BLaER1 treated with 17β-estradiol and CSF1 and Interleukin-3, amounts not matched to agents 10 nM and 100 nM (cell line): ENCODE data around the gene ZNF385A.

ENCODE experiments used
- H3K27ac ChIP-seq, 11 experiments: shearing (Covaris generic); formaldehyde crosslinking; 2 replicates each; pipeline ENCODE4 v1.8.1; 2022
- H3K27me3 ChIP-seq, 11 experiments: shearing (Covaris generic); formaldehyde crosslinking; 2 replicates each; pipeline ENCODE4 v1.8.1; 2022
- H3K36me3 ChIP-seq, 11 experiments: shearing (Covaris generic); formaldehyde crosslinking; 2 replicates each; pipeline ENCODE4 v1.8.1; 2022
- H3K4me1 ChIP-seq, 10 experiments: shearing (Covaris generic); formaldehyde crosslinking; 2 replicates each; pipeline ENCODE4 v1.8.1; 2022
- H3K4me2 ChIP-seq, 11 experiments: shearing (Covaris generic); formaldehyde crosslinking; 2 replicates each; pipeline ENCODE4 v1.8.1; 2022
- H3K4me3 ChIP-seq, 10 experiments: shearing (Covaris generic); formaldehyde crosslinking; 2 replicates each; pipeline ENCODE4 v1.8.1; 2022
- H3K9ac ChIP-seq, 11 experiments: shearing (Covaris generic); formaldehyde crosslinking; 2 replicates each; pipeline ENCODE4 v1.8.1; 2022
- H3K9me3 ChIP-seq, 11 experiments: shearing (Covaris generic); formaldehyde crosslinking; replicated peaks in 1 of 11; 2 replicates each; pipeline ENCODE4 v1.8.1; 2022
- H4K20me1 ChIP-seq, 11 experiments: shearing (Covaris generic); formaldehyde crosslinking; 2 replicates each; pipeline ENCODE4 v1.8.1; 2022
- Cebpa-rat ChIP-seq, 11 experiments: shearing (Covaris generic); IDR thresholded peaks; 2 replicates each; pipeline ENCODE4 v1.8.1; 2022

Gene ZNF385A

DNA sequence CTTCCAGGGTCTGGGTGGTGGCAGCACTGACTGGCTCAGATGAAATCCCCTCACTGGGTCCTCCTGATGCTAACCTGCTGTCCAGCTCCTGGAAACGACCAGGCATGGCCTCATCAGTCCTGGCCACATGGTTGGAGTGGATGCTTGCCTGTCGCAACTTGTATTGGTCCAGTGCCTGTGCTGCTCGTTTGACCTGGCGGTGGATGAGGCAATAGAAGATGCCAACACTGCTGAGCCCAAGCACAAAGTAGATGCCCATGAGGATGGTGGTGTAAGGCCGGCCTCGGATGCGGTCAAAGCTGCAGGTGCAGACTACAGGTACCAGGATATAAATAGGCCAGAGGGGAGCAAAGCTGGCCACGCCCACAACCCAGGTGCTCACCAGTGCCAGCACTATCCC lies 21.5 kb downstream of the ZNF385A start:
- Histone ChIP-seq H4K20me1 (peaks cover 0 to 38% (median 21%) of the 10 kb centered on the region in 11 experiments; a peak in 13 of 22 replicates), H3K4me3 (peak overlapping the region; percentile 35 to 99 (median 76); a peak in 19 of 20 replicates), H3K4me2 (peak overlapping the region; percentile 73 to 100 (median 97)), H3K4me1 (peaks cover 56 to 92% (median 80%) of the 10 kb centered on the region in 10 experiments), H3K27me3 (no peaks in the 10 kb centered on the region), H3K9ac (peak overlapping the region; percentile 75 to 92 (median 87); a peak in 21 of 22 replicates), H3K27ac (peak overlapping the region; percentile 74 to 96 (median 92); a peak in 21 of 22 replicates), H3K9me3 (peaks cover 0 to 16% (median 0%) of the 10 kb centered on the region in 11 experiments; a peak in 8 of 22 replicates), H3K36me3 (peaks cover 0 to 31% (median 26%) of the 10 kb centered on the region in 11 experiments; a peak in 20 of 22 replicates)
- TF ChIP-seq Cebpa-rat (IDR thresholded peaks at IDR 0.05): no peak

DNA sequence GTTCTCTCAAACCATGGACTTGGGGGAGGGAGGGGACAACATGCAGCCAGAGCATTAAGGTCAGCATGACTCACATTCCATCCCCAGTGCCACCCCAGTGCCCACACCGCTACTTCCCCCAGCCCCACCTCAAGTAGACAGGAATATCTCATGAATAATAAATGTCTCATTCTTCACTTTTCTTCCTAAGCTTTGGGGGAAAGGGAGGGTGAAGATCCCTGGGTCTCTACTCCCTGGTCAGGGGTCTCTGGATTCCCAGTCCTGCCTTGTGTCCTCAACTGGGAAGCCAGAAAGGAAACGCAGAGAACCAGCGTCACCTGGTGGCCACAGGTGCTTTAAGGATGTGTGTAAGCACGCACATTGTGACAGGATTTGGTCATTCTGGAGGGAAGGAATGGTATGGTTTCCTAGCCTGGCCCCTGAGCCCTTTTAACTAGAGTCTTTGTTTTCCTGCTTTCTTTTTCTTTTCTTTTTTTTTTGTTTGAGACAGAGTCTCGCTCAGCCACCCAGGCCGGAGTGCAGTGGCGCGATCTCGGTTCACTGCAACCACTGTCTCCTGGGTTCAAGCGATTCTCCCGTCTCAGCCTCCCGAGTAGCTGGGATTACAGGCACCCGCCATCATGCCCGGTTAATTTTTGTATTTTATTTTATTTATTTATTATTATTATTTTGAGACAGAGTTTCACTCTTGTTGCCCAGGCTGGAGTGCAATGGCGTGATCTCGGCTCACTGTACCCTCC lies 23.6 kb downstream of the ZNF385A start:
- Histone ChIP-seq H3K4me2 (peak overlapping the region; percentile 73 to 100 (median 97); a peak in 21 of 22 replicates), H3K4me3 (peak overlapping the region in 9 of 10 experiments; percentile 66 to 99 (median 76); a peak in 16 of 20 replicates), H3K27me3 (no peaks in the 10 kb centered on the region), H3K27ac (peak overlapping the region; percentile 85 to 96 (median 92)), H3K9ac (peak overlapping the region; percentile 84 to 92 (median 88); a peak in 21 of 22 replicates), H3K4me1 (peaks cover 63 to 88% (median 80%) of the 10 kb centered on the region in 10 experiments), H4K20me1 (peaks cover 0 to 47% (median 21%) of the 10 kb centered on the region in 11 experiments; a peak in 13 of 22 replicates), H3K36me3 (peaks cover 0 to 48% (median 26%) of the 10 kb centered on the region in 11 experiments; a peak in 20 of 22 replicates), H3K9me3 (peaks cover 0 to 16% (median 0%) of the 10 kb centered on the region in 11 experiments; a peak in 8 of 22 replicates)
- TF ChIP-seq Cebpa-rat (IDR thresholded peaks at IDR 0.05): no peak

DNA sequence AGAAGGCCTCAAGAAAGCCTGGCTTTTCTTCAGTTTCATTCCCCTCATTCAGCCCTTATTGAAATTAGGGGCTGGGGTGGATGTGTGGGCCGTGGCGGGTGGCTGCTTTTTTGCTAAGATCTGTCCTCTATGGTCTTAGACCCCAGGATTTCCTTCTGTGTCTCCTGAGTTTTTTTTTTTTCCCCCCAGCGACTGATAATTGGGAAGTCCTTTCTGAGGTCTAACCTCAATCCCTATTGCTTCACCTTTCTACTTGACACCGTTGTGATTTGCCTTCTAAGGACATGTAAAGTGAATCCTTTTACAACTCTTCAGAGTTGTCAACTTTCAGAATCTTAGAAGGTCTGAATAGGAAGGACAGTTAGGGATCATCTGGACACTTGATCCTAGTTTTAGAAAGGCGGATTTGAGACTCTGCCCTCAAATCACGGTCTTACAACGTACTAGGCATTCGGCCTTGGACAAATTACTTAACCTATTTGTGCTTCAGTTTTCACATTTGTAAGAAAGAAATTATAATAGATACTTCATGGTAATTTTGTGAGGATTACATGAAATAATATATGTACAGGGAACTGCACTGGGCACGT lies 24.7 kb downstream of the ZNF385A start:
- Histone ChIP-seq H3K4me1 (peaks cover 58 to 78% (median 72%) of the 10 kb centered on the region in 10 experiments), H3K9ac (peak overlapping the region; percentile 84 to 92 (median 88)), H4K20me1 (peaks cover 0 to 52% (median 21%) of the 10 kb centered on the region in 11 experiments; a peak in 13 of 22 replicates), H3K36me3 (peaks cover 0 to 53% (median 27%) of the 10 kb centered on the region in 11 experiments; a peak in 20 of 22 replicates), H3K27me3 (no peaks in the 10 kb centered on the region), H3K4me3 (peak overlapping the region; percentile 62 to 99 (median 76)), H3K27ac (peak overlapping the region; percentile 85 to 96 (median 92)), H3K9me3 (peaks cover 0 to 16% (median 0%) of the 10 kb centered on the region in 11 experiments; a peak in 8 of 22 replicates), H3K4me2 (peak overlapping the region; percentile 73 to 100 (median 97))
- TF ChIP-seq Cebpa-rat (IDR thresholded peaks at IDR 0.05): no peak

GRCh38 chr12:54358945-54359761 lies 25.4 kb downstream of the ZNF385A start:
- Histone ChIP-seq H3K27ac (peak overlapping the region; percentile 85 to 96 (median 92)), H3K36me3 (peaks cover 0 to 53% (median 27%) of the 10 kb centered on the region in 11 experiments; a peak in 20 of 22 replicates), H3K9me3 (peaks cover 0 to 16% (median 0%) of the 10 kb centered on the region in 11 experiments; a peak in 8 of 22 replicates), H3K27me3 (no peaks in the 10 kb centered on the region), H3K4me1 (peaks cover 51 to 73% (median 68%) of the 10 kb centered on the region in 10 experiments), H3K9ac (peak overlapping the region; percentile 84 to 92 (median 88)), H3K4me3 (peak overlapping the region; percentile 62 to 99 (median 76)), H4K20me1 (peaks cover 0 to 57% (median 21%) of the 10 kb centered on the region in 11 experiments; a peak in 13 of 22 replicates), H3K4me2 (peak overlapping the region; percentile 85 to 100 (median 98))
- no peak for TF ChIP-seq Cebpa-rat (IDR thresholded peaks at IDR 0.05)

DNA sequence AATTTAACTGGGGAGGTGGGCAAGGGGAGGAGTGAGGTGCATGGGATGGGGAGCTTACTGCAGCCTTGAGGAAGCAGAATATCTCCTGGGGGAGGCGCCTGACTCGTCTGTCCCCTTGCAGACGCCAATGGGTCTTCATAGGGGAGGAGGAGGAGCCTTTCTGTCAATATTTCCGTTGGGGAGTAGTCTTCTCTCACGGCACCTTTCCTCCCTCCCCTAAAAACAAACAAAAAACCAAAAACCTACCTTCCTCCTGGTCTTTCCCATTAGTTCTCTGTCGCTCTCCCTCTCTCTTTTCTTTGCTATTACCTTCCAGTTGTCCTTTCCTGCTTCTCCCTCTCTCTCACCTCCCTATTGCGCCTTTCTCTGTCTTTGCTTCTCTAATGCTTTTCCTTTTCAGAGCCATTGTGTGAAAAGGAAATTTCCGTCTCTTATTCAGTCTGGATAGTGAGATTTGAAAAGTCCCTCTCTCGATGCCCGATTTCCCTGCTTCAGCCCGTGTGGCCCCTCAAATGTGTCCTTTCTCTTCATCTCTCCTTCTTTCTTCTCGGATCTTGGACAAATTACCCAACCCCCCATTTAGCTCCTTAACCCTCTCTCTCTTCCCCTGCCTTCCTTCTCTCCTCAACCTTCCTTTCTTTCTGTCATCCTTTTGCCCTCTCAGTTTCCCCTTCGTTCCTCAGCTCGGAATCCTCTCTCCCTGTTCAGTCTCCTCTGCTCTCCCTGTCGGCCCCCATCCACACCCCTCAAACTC lies 26.2 kb downstream of the ZNF385A start:
- Histone ChIP-seq H3K4me3 (peak overlapping the region; percentile 62 to 99 (median 76)), H3K27ac (peak overlapping the region; percentile 77 to 96 (median 92)), H3K36me3 (peaks cover 0 to 49% (median 21%) of the 10 kb centered on the region in 11 experiments; a peak in 20 of 22 replicates), H3K4me1 (peaks cover 43 to 76% (median 66%) of the 10 kb centered on the region in 10 experiments), H4K20me1 (peaks cover 0 to 59% (median 19%) of the 10 kb centered on the region in 11 experiments; a peak in 13 of 22 replicates), H3K4me2 (peak overlapping the region; percentile 85 to 100 (median 97)), H3K27me3 (no peaks in the 10 kb centered on the region), H3K9ac (peak overlapping the region; percentile 84 to 92 (median 88)), H3K9me3 (peaks cover 0 to 13% (median 0%) of the 10 kb centered on the region in 11 experiments; a peak in 8 of 22 replicates)
- TF ChIP-seq Cebpa-rat (IDR thresholded peaks at IDR 0.05): no peak

DNA sequence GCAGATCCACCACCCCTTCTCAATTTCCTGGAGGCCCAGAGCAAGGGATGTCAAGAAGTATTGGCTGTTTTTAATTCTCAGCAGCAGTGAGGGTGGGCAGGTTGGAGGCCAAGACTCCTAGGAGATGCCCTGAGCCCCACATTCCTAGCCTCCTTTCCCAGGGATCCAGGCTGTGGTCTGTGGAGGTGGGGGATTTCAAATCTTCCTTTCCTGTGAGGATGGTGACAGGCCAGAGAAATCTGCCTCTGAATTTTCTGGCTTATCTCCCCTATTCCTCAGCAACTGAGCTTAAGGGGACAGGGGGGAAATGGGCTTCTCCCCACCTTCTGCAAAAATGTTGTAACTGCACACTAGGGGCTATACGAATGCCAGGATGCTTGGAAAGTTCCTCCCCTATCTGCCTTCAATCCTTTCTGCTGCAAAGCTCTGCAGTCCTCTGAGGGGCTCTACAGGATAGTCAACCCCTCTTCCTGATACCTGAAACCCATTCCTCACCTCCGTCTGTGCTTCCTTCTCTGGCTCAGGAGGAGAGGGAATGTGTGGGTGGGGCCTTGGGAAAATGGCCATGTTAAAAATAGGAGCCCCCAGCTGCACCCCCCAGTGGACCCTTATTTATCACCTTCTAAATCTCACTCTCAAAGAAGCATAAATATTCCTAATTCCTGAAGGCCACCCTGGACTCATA lies 26.9 kb downstream of the ZNF385A start:
- TF ChIP-seq Cebpa-rat (IDR thresholded peaks at IDR 0.05): no peak
- Histone ChIP-seq H3K27ac (peak overlapping the region in 9 of 11 experiments; percentile 87 to 96 (median 93); a peak in 17 of 22 replicates), H3K9me3 (peaks cover 0 to 6% (median 0%) of the 10 kb centered on the region in 11 experiments; a peak in 4 of 22 replicates), H3K27me3 (no peaks in the 10 kb centered on the region), H3K36me3 (peaks cover 0 to 43% (median 14%) of the 10 kb centered on the region in 11 experiments; a peak in 19 of 22 replicates), H3K4me2 (peak overlapping the region; percentile 85 to 100 (median 97)), H3K9ac (peak overlapping the region; percentile 84 to 92 (median 88)), H3K4me3 (peak overlapping the region in 9 of 10 experiments; percentile 62 to 99 (median 76); a peak in 18 of 20 replicates), H4K20me1 (peaks cover 0 to 59% (median 12%) of the 10 kb centered on the region in 11 experiments; a peak in 13 of 22 replicates), H3K4me1 (peaks cover 36 to 83% (median 63%) of the 10 kb centered on the region in 10 experiments)

DNA sequence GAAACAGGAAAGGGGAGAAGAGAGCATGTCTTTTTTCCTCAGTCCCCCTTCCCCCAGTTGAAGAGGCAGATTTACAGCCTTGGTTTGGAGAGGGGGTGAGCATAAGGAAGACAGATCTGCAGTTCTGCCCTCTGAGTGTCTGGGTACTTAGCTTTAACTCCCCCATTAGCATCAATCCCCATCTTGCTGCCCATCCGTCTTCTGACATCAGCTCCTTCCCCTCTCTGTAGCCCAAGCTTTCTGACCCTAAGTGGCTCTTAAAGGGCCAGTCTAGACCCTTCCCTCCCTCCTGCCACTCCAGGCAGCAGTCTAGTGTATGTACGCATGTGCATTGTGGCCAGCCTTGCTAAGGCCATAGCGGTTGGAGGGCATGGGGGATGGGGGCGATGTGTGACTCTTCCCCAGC lies 27.6 kb downstream of the ZNF385A start:
- Histone ChIP-seq H3K4me1 (peaks cover 43 to 86% (median 63%) of the 10 kb centered on the region in 10 experiments), H3K9me3 (no peaks in the 10 kb centered on the region), H3K27me3 (no peaks in the 10 kb centered on the region), H3K4me3 (peak overlapping the region in 1 of 10 experiments; percentile 99; a peak in 1 of 20 replicates), H3K4me2 (peak overlapping the region; percentile 85 to 100 (median 97); a peak in 20 of 22 replicates), H3K27ac (peak overlapping the region in 4 of 11 experiments; percentile 91 to 96 (median 93); a peak in 5 of 22 replicates), H4K20me1 (peaks cover 0 to 59% (median 5%) of the 10 kb centered on the region in 11 experiments; a peak in 13 of 22 replicates), H3K36me3 (peaks cover 0 to 43% (median 12%) of the 10 kb centered on the region in 11 experiments; a peak in 18 of 22 replicates), H3K9ac (peak overlapping the region in 5 of 11 experiments; percentile 84 to 92 (median 87); a peak in 7 of 22 replicates)
- no peak for TF ChIP-seq Cebpa-rat (IDR thresholded peaks at IDR 0.05)
